Mesenchymal stem cell (in vitro differentiated cells and primary cell): ENCODE measurements around the gene METRNL.

Experiments
- DNase-seq: peaks from one replicate; pipeline ENCODE4 v3.0.0-alpha.2; 2013
- H2AFZ ChIP-seq: one replicate; pipeline ENCODE4 v1.6.1; 2013; ENCODE audit warnings: low read depth, mild to moderate bottlenecking, control low read depth, inconsistent platforms, low read length, moderate library complexity
- H2AK5ac ChIP-seq: 2 replicates; pipeline ENCODE4 v1.6.1; 2013; ENCODE audit warnings: low read length, moderate library complexity, mild to moderate bottlenecking, inconsistent platforms; ENCODE audit not compliant: severe bottlenecking
- H2BK120ac ChIP-seq: one replicate; pipeline ENCODE4 v1.6.1; 2013; ENCODE audit warnings: low read depth, mild to moderate bottlenecking, inconsistent platforms, low read length, moderate library complexity
- H2BK12ac ChIP-seq, 2 experiments: one replicate each; pipeline ENCODE4 v1.6.1; 2013; ENCODE audit warnings: inconsistent platforms in 2 of 2, low read length in 2 of 2, mild to moderate bottlenecking in 2 of 2, moderate library complexity in 2 of 2, control low read depth in 1 of 2
- H2BK15ac ChIP-seq: one replicate; pipeline ENCODE4 v1.6.1; 2013; ENCODE audit warnings: mild to moderate bottlenecking, low read depth, inconsistent platforms; ENCODE audit not compliant: poor library complexity, severe bottlenecking
- H2BK5ac ChIP-seq: 2 replicates; pipeline ENCODE4 v1.6.1; 2013; ENCODE audit warnings: low read depth, mild to moderate bottlenecking, low read length, control low read depth, inconsistent platforms; ENCODE audit not compliant: poor library complexity, severe bottlenecking
- H3K14ac ChIP-seq, 2 experiments: one replicate each; pipeline ENCODE4 v1.6.1; 2013; ENCODE audit warnings: inconsistent platforms in 2 of 2, low read length in 2 of 2, control low read depth in 1 of 2, mild to moderate bottlenecking in 1 of 2, moderate library complexity in 1 of 2
- H3K18ac ChIP-seq, 2 experiments: one replicate each; pipeline ENCODE4 v1.6.1; 2013; ENCODE audit warnings: inconsistent platforms in 2 of 2, low read length in 2 of 2, control low read depth in 1 of 2, low read depth in 1 of 2, mild to moderate bottlenecking in 1 of 2
- H3K23ac ChIP-seq, 2 experiments: one replicate each; pipeline ENCODE4 v1.6.1; 2013; ENCODE audit warnings: inconsistent platforms in 2 of 2, low read length in 2 of 2, mild to moderate bottlenecking in 2 of 2, moderate library complexity in 2 of 2, control low read depth in 1 of 2
- H3K27ac ChIP-seq: 2 replicates; pipeline ENCODE4 v1.5.1; 2013; ENCODE audit warnings: mild to moderate bottlenecking, moderate library complexity, low read length, control low read depth, inconsistent platforms; ENCODE audit not compliant: poor library complexity, severe bottlenecking
- H3K27me3 ChIP-seq, 2 experiments: 2 replicates each; pipeline versions ENCODE4 v1.6.1 to v1.7.0; 2013; ENCODE audit warnings: low read length in 2 of 2, mild to moderate bottlenecking in 2 of 2, moderate library complexity in 2 of 2, control low read depth in 1 of 2, inconsistent platforms in 1 of 2; ENCODE audit not compliant: control insufficient read depth in 1 of 2, insufficient read depth in 1 of 2
- H3K36me3 ChIP-seq, 2 experiments: 2 replicates each; pipeline versions ENCODE4 v1.6.1 to v1.7.0; 2013; ENCODE audit warnings: low read length in 2 of 2, control low read depth in 1 of 2, inconsistent platforms in 1 of 2, low read depth in 1 of 2, mild to moderate bottlenecking in 1 of 2; ENCODE audit not compliant: insufficient read depth in 2 of 2, control insufficient read depth in 1 of 2
- H3K4ac ChIP-seq, 2 experiments: one replicate each; pipeline ENCODE4 v1.6.1; 2013; ENCODE audit warnings: inconsistent platforms in 2 of 2, low read length in 2 of 2, mild to moderate bottlenecking in 2 of 2, moderate library complexity in 2 of 2, control low read depth in 1 of 2, low read depth in 1 of 2
- H3K4me1 ChIP-seq: 2 replicates; pipeline ENCODE4 v1.6.1; 2013; ENCODE audit warnings: low read depth, low read length, control low read depth; ENCODE audit not compliant: control insufficient read depth, insufficient read depth
- H3K4me2 ChIP-seq: 2 replicates; pipeline ENCODE4 v1.6.1; 2013; ENCODE audit warnings: low read length, mild to moderate bottlenecking, inconsistent platforms; ENCODE audit not compliant: poor library complexity, severe bottlenecking
- H3K4me3 ChIP-seq, 2 experiments: 2 replicates each; pipeline versions ENCODE4 v1.5.1 to v1.7.0; 2013; ENCODE audit warnings: low read length in 2 of 2, mild to moderate bottlenecking in 2 of 2, control low read depth in 1 of 2, low read depth in 1 of 2; ENCODE audit not compliant: insufficient read depth in 1 of 2
- H3K79me1 ChIP-seq: replicated peaks from 2 replicates; pipeline ENCODE4 v1.6.1; 2013; ENCODE audit warnings: mild to moderate bottlenecking, control low read depth, low read length, inconsistent platforms; ENCODE audit not compliant: poor library complexity, severe bottlenecking
- H3K9ac ChIP-seq: 2 replicates; pipeline ENCODE4 v1.7.0; 2013; ENCODE audit warnings: mild to moderate bottlenecking, low read length, moderate library complexity
- H3K9me3 ChIP-seq: 2 replicates; pipeline ENCODE4 v1.7.0; 2013; ENCODE audit warnings: mild to moderate bottlenecking, low read length; ENCODE audit not compliant: control insufficient read depth
- H4K8ac ChIP-seq: one replicate; pipeline ENCODE4 v1.6.1; 2013; ENCODE audit warnings: inconsistent platforms, mild to moderate bottlenecking, low read length, moderate library complexity
- H4K91ac ChIP-seq: one replicate; pipeline ENCODE4 v1.6.1; 2013; ENCODE audit warnings: mild to moderate bottlenecking, low read length, inconsistent platforms
- WGBS: methylation state at CpG from one replicate; pipeline ENCODE4 v1.1.7; 2013; ENCODE audit warnings: mixed read lengths; 5-methylcytosine and 5-hydroxymethylcytosine counted together

The METRNL gene

DNA sequence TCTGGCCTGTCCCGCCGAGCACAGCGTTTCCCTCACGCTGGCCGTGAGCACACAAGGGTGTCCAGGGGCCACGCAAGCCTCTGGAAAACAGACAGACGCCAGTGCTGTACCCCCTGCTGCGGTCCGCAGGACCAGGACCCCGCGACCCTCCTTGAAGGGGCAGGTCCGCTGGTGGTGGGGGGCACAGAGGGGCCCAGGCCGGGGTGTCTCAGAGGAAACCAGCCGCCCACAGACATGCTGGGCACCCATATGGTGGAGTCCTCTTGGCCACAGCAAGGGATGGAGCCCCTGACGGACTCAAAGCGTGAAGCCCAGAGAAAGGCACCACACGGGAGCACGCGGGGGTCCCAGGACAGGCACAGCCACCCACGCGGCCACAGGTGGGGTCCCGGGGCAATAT lies 34.4 kb downstream of the METRNL start:
- no peak for DNase-seq
- no peak overlapping the region for H2BK15ac ChIP-seq
- WGBS = 94% methylated on average over 22 of the region's 22 CpGs

DNA sequence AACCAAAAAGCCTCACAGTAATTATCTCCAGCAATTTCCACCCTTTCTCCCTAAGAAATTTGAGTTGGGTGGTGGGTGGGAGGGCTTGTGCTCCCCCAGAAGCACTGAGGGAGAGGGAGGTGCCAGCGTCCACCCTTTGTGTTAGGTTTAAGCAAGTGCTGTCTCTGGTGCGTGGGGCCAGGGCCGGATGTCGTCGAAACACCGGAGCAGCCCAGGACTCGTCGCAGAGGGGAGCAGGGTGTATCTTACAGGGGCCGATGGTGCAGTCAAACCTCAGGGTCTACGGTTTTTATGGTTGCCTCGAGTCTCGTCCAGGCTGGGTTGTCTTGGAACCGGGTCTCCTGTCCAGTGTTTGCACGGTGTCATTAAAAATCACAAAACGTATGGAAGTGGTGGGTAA lies 35.3 kb downstream of the METRNL start:
- Histone ChIP-seq H3K4me2 (no peak overlapping the region), H2BK12ac (no peak overlapping the region), H3K4me1 (peaks cover 14% of the 10 kb centered on the region), H2BK5ac (no peak overlapping the region), H4K91ac (no peak overlapping the region), H3K23ac (no peak overlapping the region), H3K18ac (no peak overlapping the region), H2BK15ac (no peak overlapping the region), H3K4me3 (no peak overlapping the region), H3K9ac (no peak overlapping the region), H2AFZ (no peak overlapping the region), H3K14ac (no peak overlapping the region), H3K4ac (no peak overlapping the region), H3K36me3 (no peaks in the 10 kb centered on the region), H3K9me3 (no peaks in the 10 kb centered on the region), H3K27me3 (peaks cover 5 to 6% of the 10 kb centered on the region in 2 experiments), H4K8ac (no peak overlapping the region), H3K79me1 (no peaks in the 10 kb centered on the region), H3K27ac (no peak overlapping the region), H2BK120ac (no peak overlapping the region), H2AK5ac (no peak overlapping the region)
- no peak for DNase-seq
- 90% methylated on average over 15 of the region's 15 CpGs for WGBS

More for the DNA sequence above, 34.4 kb downstream of the METRNL start:
- Histone ChIP-seq H3K36me3 (no peaks in the 10 kb centered on the region), H3K4me3 (no peak overlapping the region), H3K27ac (no peak overlapping the region), H4K91ac (no peak overlapping the region), H2AK5ac (no peak overlapping the region), H3K18ac (no peak overlapping the region), H4K8ac (no peak overlapping the region), H2BK12ac (no peak overlapping the region), H3K14ac (no peak overlapping the region), H2BK120ac (no peak overlapping the region), H3K4me2 (no peak overlapping the region), H3K23ac (no peak overlapping the region), H3K9me3 (peaks cover 3% of the 10 kb centered on the region), H3K4me1 (peaks cover 20% of the 10 kb centered on the region), H3K9ac (no peak overlapping the region), H3K4ac (no peak overlapping the region), H2AFZ (no peak overlapping the region), H3K27me3 (peaks cover 5 to 6% of the 10 kb centered on the region in 2 experiments), H3K79me1 (no peaks in the 10 kb centered on the region), H2BK5ac (no peak overlapping the region)

GRCh38 chr17:83115202-83115651 lies 35.8 kb downstream of the METRNL start:
- H3K36me3 ChIP-seq = no peaks in the 10 kb centered on the region
- no peak overlapping the region for H3K4ac ChIP-seq
- H2BK120ac ChIP-seq = no peak overlapping the region
- no peak overlapping the region for H3K18ac ChIP-seq
- no peaks in the 10 kb centered on the region for H3K9me3 ChIP-seq
- no peaks in the 10 kb centered on the region for H3K79me1 ChIP-seq
- H3K27me3 ChIP-seq = peaks cover 5 to 6% of the 10 kb centered on the region in 2 experiments
- H2AFZ ChIP-seq = no peak overlapping the region
- H3K4me2 ChIP-seq = no peak overlapping the region
- H3K27ac ChIP-seq = no peak overlapping the region
- no peak for DNase-seq
- no peak overlapping the region for H2BK5ac ChIP-seq
- 92% methylated on average over 19 of the region's 19 CpGs for WGBS
- no peak overlapping the region for H2BK12ac ChIP-seq
- no peak overlapping the region for H2BK15ac ChIP-seq
- H4K91ac ChIP-seq = no peak overlapping the region
- no peak overlapping the region for H3K4me3 ChIP-seq
- no peak overlapping the region for H3K23ac ChIP-seq
- no peak overlapping the region for H4K8ac ChIP-seq
- H3K14ac ChIP-seq = no peak overlapping the region
- no peak overlapping the region for H2AK5ac ChIP-seq
- H3K4me1 ChIP-seq = peaks cover 11% of the 10 kb centered on the region
- H3K9ac ChIP-seq = no peak overlapping the region

DNA sequence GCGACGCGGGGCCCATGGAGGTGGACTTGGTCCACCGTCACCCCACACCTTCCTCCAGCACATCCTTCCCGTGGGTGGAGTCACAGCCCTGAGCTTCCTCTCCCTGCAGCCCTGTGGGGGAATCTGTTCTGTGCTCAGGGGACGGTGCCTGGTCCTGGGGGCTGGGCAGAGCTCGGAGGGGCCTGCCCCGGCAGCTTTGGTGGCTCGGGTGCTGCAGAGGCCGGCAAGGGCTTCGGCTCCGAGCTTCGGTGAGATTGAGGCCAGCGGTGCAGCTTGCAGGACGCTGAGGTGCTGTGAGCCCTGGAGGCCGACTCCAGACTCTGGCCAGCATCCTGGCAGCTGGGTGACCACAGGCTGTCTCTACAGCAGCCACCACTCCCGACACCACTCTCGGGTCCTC lies 36.4 kb downstream of the METRNL start:
- Histone ChIP-seq H3K9me3 (no peaks in the 10 kb centered on the region), H3K9ac (no peak overlapping the region), H2BK15ac (no peak overlapping the region), H3K23ac (no peak overlapping the region), H3K4ac (no peak overlapping the region), H3K4me1 (peaks cover 9% of the 10 kb centered on the region), H4K8ac (no peak overlapping the region), H3K4me2 (no peak overlapping the region), H3K14ac (no peak overlapping the region), H3K27me3 (peaks cover 5 to 6% of the 10 kb centered on the region in 2 experiments), H3K18ac (no peak overlapping the region), H2BK12ac (no peak overlapping the region), H3K4me3 (no peak overlapping the region), H2BK120ac (no peak overlapping the region), H3K79me1 (no peaks in the 10 kb centered on the region), H4K91ac (no peak overlapping the region), H2BK5ac (no peak overlapping the region), H3K36me3 (no peaks in the 10 kb centered on the region), H2AK5ac (no peak overlapping the region), H2AFZ (no peak overlapping the region), H3K27ac (no peak overlapping the region)
- 89% methylated on average over 15 of the region's 18 CpGs for WGBS
- no peak for DNase-seq
